Skeletal muscle tissue (tissue), 4 donors: ENCODE measurements around the gene BCL7A. TPM values are rescaled to one million over a fixed set of nuclear protein-coding genes. Genes with fewer than 3 reads are reported as not detected.

Experiments
- H3K27ac ChIP-seq: one replicate; pipeline ENCODE4 v1.7.0; 2013; ENCODE audit warnings: mild to moderate bottlenecking, low read depth, low read length, inconsistent platforms
- H3K27me3 ChIP-seq, 3 donors: one replicate each; pipeline ENCODE4 v1.7.0; 2013; ENCODE audit warnings: low read length in 3 of 3; ENCODE audit not compliant: control insufficient read depth in 3 of 3, insufficient read depth in 3 of 3
- H3K36me3 ChIP-seq, 3 donors: one replicate each; pipeline ENCODE4 v1.7.0; 2013; ENCODE audit warnings: low read length in 3 of 3; ENCODE audit not compliant: control insufficient read depth in 3 of 3, insufficient read depth in 3 of 3
- H3K4me1 ChIP-seq, 3 donors: one replicate each; pipeline ENCODE4 v1.7.0; 2013; ENCODE audit warnings: low read length in 3 of 3, mild to moderate bottlenecking in 3 of 3; ENCODE audit not compliant: control insufficient read depth in 3 of 3, insufficient read depth in 3 of 3
- H3K4me3 ChIP-seq, 3 donors: one replicate each; pipeline ENCODE4 v1.7.0; 2013; ENCODE audit warnings: low read length in 3 of 3
- H3K9ac ChIP-seq, 3 donors: one replicate each; pipeline ENCODE4 v1.7.0; 2013; ENCODE audit warnings: low read length in 3 of 3, mild to moderate bottlenecking in 3 of 3, moderate library complexity in 2 of 3, low read depth in 1 of 3
- H3K9me3 ChIP-seq, 3 donors: one replicate each; pipeline ENCODE4 v1.7.0; 2013; ENCODE audit warnings: low read length in 3 of 3; ENCODE audit not compliant: control insufficient read depth in 3 of 3
- total RNA-seq: library from RNA; depleted of rRNA; stranded (reverse); fragments of >200 nt; gene quantifications from one replicate; pipeline ENCODE4 v1.2.3, GENCODE V29; 2014
- donor health status: Osteomylitis.

BCL7A gene
- total RNA-seq, 1 donor from 2014 or later: 9.4 TPM

- Histone ChIP-seq H3K36me3 (peaks cover 11 to 16% (median 14%) of the 10 kb centered on the region in 3 donors), H3K4me1 (peaks cover 28 to 35% (median 35%) of the 10 kb centered on the region in 3 donors), H3K9me3 (no peaks in the 10 kb centered on the region), H3K4me3 (peak overlapping the region in 2 of 3 donors; percentile 3 to 41), H3K27ac (peak overlapping the region; percentile 78), H3K9ac (peak overlapping the region in 2 of 3 donors; percentile 4 to 50), H3K27me3 (no peaks in the 10 kb centered on the region)
These were observed 41.4 kb downstream of the BCL7A start for GRCh38 chr12:122062832-122063693.

- peak overlapping the region; percentile 78 for H3K27ac ChIP-seq
These were observed 42.0 kb downstream of the BCL7A start for GRCh38 chr12:122063694-122064024.

GRCh38 chr12:122064025-122064777, 42.5 kb downstream of the BCL7A start:
- Histone ChIP-seq H3K4me1 (peaks cover 28 to 37% (median 35%) of the 10 kb centered on the region in 3 donors), H3K36me3 (peaks cover 8 to 10% (median 9%) of the 10 kb centered on the region in 3 donors), H3K27me3 (no peaks in the 10 kb centered on the region), H3K27ac (peak overlapping the region; percentile 78), H3K9me3 (no peaks in the 10 kb centered on the region), H3K9ac (no peak overlapping the region), H3K4me3 (peak overlapping the region in 2 of 3 donors; percentile 11 to 22)

More at GRCh38 chr12:122063694-122064024, 42.0 kb downstream of the BCL7A start:
- Histone ChIP-seq H3K9me3 (no peaks in the 10 kb centered on the region), H3K36me3 (peaks cover 11 to 14% (median 14%) of the 10 kb centered on the region in 3 donors), H3K4me1 (peaks cover 28 to 37% (median 35%) of the 10 kb centered on the region in 3 donors), H3K9ac (peak overlapping the region in 1 of 3 donors; percentile 50), H3K27me3 (no peaks in the 10 kb centered on the region), H3K4me3 (peak overlapping the region; percentile 3 to 41 (median 11))

GRCh38 chr12:122064780-122065588, 43.3 kb downstream of the BCL7A start:
- Histone ChIP-seq H3K27me3 (no peaks in the 10 kb centered on the region), H3K27ac (peak overlapping the region; percentile 78), H3K36me3 (peaks cover 1 to 7% (median 4%) of the 10 kb centered on the region in 3 donors), H3K4me3 (no peak overlapping the region), H3K9me3 (no peaks in the 10 kb centered on the region), H3K4me1 (peaks cover 28 to 33% (median 33%) of the 10 kb centered on the region in 3 donors), H3K9ac (peak overlapping the region in 1 of 3 donors; percentile 33)

GRCh38 chr12:122067548-122067947, 45.9 kb downstream of the BCL7A start:
- Histone ChIP-seq H3K27ac (no peak overlapping the region), H3K4me3 (no peak overlapping the region), H3K27me3 (no peaks in the 10 kb centered on the region), H3K4me1 (peaks cover 34 to 35% (median 35%) of the 10 kb centered on the region in 3 donors), H3K9ac (no peak overlapping the region), H3K9me3 (no peaks in the 10 kb centered on the region), H3K36me3 (no peaks in the 10 kb centered on the region)

GRCh38 chr12:122067966-122068365, 46.3 kb downstream of the BCL7A start:
- no peaks in the 10 kb centered on the region for H3K36me3 ChIP-seq
- H3K27me3 ChIP-seq: no peaks in the 10 kb centered on the region
- no peak overlapping the region for H3K4me3 ChIP-seq
- no peak overlapping the region for H3K27ac ChIP-seq
- no peaks in the 10 kb centered on the region for H3K9me3 ChIP-seq
- no peak overlapping the region for H3K9ac ChIP-seq
- H3K4me1 ChIP-seq: peaks cover 30 to 33% (median 33%) of the 10 kb centered on the region in 3 donors

GRCh38 chr12:122072031-122072970, 50.6 kb downstream of the BCL7A start:
- peak overlapping the region; percentile 93 for H3K27ac ChIP-seq
- H3K9ac ChIP-seq: peak overlapping the region; percentile 66 to 79 (median 66)
- H3K4me3 ChIP-seq: peak overlapping the region; percentile 23 to 56 (median 23)
- no peaks in the 10 kb centered on the region for H3K36me3 ChIP-seq
- H3K9me3 ChIP-seq: no peaks in the 10 kb centered on the region
- H3K4me1 ChIP-seq: peaks cover 8 to 19% (median 18%) of the 10 kb centered on the region in 3 donors
- no peaks in the 10 kb centered on the region for H3K27me3 ChIP-seq

- no peaks in the 10 kb centered on the region for H3K9me3 ChIP-seq
- no peak overlapping the region for H3K9ac ChIP-seq
- no peak overlapping the region for H3K4me3 ChIP-seq
- H3K27me3 ChIP-seq: no peaks in the 10 kb centered on the region
- H3K27ac ChIP-seq: no peak overlapping the region
- H3K36me3 ChIP-seq: no peaks in the 10 kb centered on the region
- H3K4me1 ChIP-seq: peaks cover 12 to 27% (median 21%) of the 10 kb centered on the region in 3 donors
These were observed 52.1 kb downstream of the BCL7A start for GRCh38 chr12:122073815-122074214.
